Stimulated activated naive CD8-positive, alpha-beta T cell treated with anti-CD3 and anti-CD28 coated beads, Interleukin-15, Interleukin-2, amounts not matched to agents 100 ng/mL and 50 ng/mL, for 24 hours (primary cell): Measurements from ENCODE around the gene AHNAK2.
"Not testable (repeated sequence)": the region's sequence is repeated elsewhere in the genome, so short reads cannot be mapped to it uniquely, and the experiment has no call there.

Source experiments
- H3K27ac Mint-ChIP-seq: one replicate; pipeline ENCODE4 v1.8.0; 2021; ENCODE audit warnings: mild to moderate bottlenecking, mixed read lengths
- H3K27me3 Mint-ChIP-seq: one replicate; pipeline ENCODE4 v1.8.0; 2021; ENCODE audit warnings: mixed read lengths
- H3K36me3 Mint-ChIP-seq: one replicate; pipeline ENCODE4 v1.8.0; 2021; ENCODE audit warnings: low read depth, mixed read lengths
- H3K4me1 Mint-ChIP-seq: one replicate; pipeline ENCODE4 v1.8.0; 2021; ENCODE audit warnings: low read depth, mixed read lengths
- H3K4me3 Mint-ChIP-seq: one replicate; pipeline ENCODE4 v1.8.0; 2021; ENCODE audit warnings: mild to moderate bottlenecking, mixed read lengths
- H3K9me3 Mint-ChIP-seq: one replicate; pipeline ENCODE4 v1.8.0; 2021; ENCODE audit warnings: mixed read lengths

AHNAK2 gene

GRCh38 chr14:104893435-104894207 is 84.6 kb downstream of the AHNAK2 start:
- no peak overlapping the region for H3K4me3 Mint-ChIP-seq
- H3K27ac Mint-ChIP-seq, result no peak overlapping the region
- peaks cover 3% of the 10 kb centered on the region for H3K4me1 Mint-ChIP-seq
- no peaks in the 10 kb centered on the region for H3K36me3 Mint-ChIP-seq
- H3K27me3 Mint-ChIP-seq, result peaks cover 3% of the 10 kb centered on the region
- no peaks in the 10 kb centered on the region for H3K9me3 Mint-ChIP-seq

- no peaks in the 10 kb centered on the region for H3K9me3 Mint-ChIP-seq
- peaks cover 3% of the 10 kb centered on the region for H3K27me3 Mint-ChIP-seq
- peaks cover 3% of the 10 kb centered on the region for H3K4me1 Mint-ChIP-seq
- H3K36me3 Mint-ChIP-seq, result no peaks in the 10 kb centered on the region
- no peak overlapping the region for H3K27ac Mint-ChIP-seq
- no peak overlapping the region for H3K4me3 Mint-ChIP-seq
These were observed 85.4 kb downstream of the AHNAK2 start for GRCh38 chr14:104892531-104893434.

DNA sequence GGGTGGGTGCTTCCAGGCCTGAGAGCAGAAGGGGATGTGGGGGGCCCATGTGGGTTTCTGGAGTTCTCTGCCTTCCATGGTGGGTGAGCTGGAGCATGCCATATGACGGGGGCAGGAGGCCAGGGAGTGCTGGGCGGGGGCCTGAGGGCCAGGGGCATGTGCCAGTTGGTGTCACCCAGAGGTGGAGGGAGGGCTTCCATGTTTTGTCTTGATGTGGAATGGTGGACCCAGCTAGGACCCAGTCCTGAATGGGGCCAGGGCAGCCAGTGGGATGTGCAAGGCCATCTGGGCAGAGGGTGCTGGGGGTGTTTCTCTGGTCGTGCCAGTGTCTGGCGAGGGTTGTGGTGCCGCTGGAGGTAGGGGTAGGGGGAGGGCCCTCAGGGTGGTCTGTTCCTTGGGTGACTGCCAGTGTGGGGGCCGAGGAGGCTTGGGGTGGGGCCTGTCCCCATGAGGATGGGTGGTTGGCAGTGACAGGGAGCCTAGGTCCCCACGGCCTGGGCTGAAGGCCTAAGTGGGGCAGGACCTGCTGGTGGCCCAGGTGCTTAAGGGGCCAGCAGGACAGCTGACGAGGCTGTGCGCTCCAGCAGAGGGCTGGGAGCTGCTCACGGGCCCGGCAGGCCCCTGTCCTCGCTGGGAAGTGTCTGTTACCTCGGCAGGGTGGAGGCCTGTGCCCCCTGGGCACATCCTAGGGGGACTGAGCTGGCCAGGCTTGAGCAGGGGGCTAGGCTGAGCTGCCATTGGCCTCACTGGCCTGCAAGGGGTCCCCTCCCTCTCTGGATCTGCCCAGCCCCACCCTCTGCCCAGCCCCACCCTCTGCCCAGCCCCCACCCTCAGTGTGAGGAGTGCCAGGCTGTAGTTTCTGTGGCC is 86.3 kb downstream of the AHNAK2 start:
- no peaks in the 10 kb centered on the region for H3K36me3 Mint-ChIP-seq
- H3K27ac Mint-ChIP-seq, result no peak overlapping the region
- peaks cover 3% of the 10 kb centered on the region for H3K4me1 Mint-ChIP-seq
- H3K4me3 Mint-ChIP-seq, result no peak overlapping the region
- H3K9me3 Mint-ChIP-seq, result no peaks in the 10 kb centered on the region
- H3K27me3 Mint-ChIP-seq, result peaks cover 3% of the 10 kb centered on the region

GRCh38 chr14:104891121-104891551 is 87.0 kb downstream of the AHNAK2 start:
- H3K4me1 Mint-ChIP-seq, result no peaks in the 10 kb centered on the region
- H3K27ac Mint-ChIP-seq, result no peak overlapping the region
- no peaks in the 10 kb centered on the region for H3K9me3 Mint-ChIP-seq
- H3K27me3 Mint-ChIP-seq, result no peaks in the 10 kb centered on the region
- no peaks in the 10 kb centered on the region for H3K36me3 Mint-ChIP-seq
- no peak overlapping the region for H3K4me3 Mint-ChIP-seq

GRCh38 chr14:104890292-104890691 is 87.9 kb downstream of the AHNAK2 start:
- H3K4me1 Mint-ChIP-seq, H3K27me3 Mint-ChIP-seq: not testable (repeated sequence)

GRCh38 chr14:104889375-104889757 is 88.8 kb downstream of the AHNAK2 start:
- Mint-ChIP-seq H3K27ac (no peak overlapping the region), H3K4me3 (no peak overlapping the region), H3K36me3 (no peaks in the 10 kb centered on the region), H3K9me3 (no peaks in the 10 kb centered on the region), H3K27me3 (no peaks in the 10 kb centered on the region), H3K4me1 (no peaks in the 10 kb centered on the region)

More at GRCh38 chr14:104890292-104890691, 87.9 kb downstream of the AHNAK2 start:
- H3K9me3 Mint-ChIP-seq, H3K4me3 Mint-ChIP-seq, H3K36me3 Mint-ChIP-seq, H3K27ac Mint-ChIP-seq: not testable (repeated sequence)

- Mint-ChIP-seq H3K36me3 (no peaks in the 10 kb centered on the region), H3K4me1 (no peaks in the 10 kb centered on the region), H3K9me3 (no peaks in the 10 kb centered on the region), H3K27ac (no peak overlapping the region), H3K27me3 (no peaks in the 10 kb centered on the region), H3K4me3 (no peak overlapping the region)
These were observed 89.4 kb downstream of the AHNAK2 start for GRCh38 chr14:104888489-104889374.

GRCh38 chr14:104887623-104888488 is 90.3 kb downstream of the AHNAK2 start:
- Mint-ChIP-seq H3K27me3 (no peaks in the 10 kb centered on the region), H3K27ac (no peak overlapping the region), H3K36me3 (no peaks in the 10 kb centered on the region), H3K4me1 (no peaks in the 10 kb centered on the region), H3K9me3 (no peaks in the 10 kb centered on the region), H3K4me3 (no peak overlapping the region)
